Trophoblast cell (in vitro differentiated cells and primary cell): ENCODE measurements around the gene SERGEF.

ENCODE experiments used
- DNase-seq, 2 donors: peaks; one replicate each; pipeline ENCODE4 v3.0.0-alpha.2; 2016
- H2AFZ ChIP-seq: 2 replicates; pipeline ENCODE4 v1.6.1; 2013; ENCODE audit warnings: low read length, moderate library complexity, mild to moderate bottlenecking; ENCODE audit not compliant: insufficient read depth, poor library complexity
- H2AK5ac ChIP-seq: 2 replicates; pipeline ENCODE4 v1.6.1; 2013; ENCODE audit warnings: mild to moderate bottlenecking, low read length
- H2BK120ac ChIP-seq: 2 replicates; pipeline ENCODE4 v1.6.1; 2013; ENCODE audit warnings: low read length, mild to moderate bottlenecking, moderate library complexity; ENCODE audit not compliant: insufficient read depth, poor library complexity
- H2BK12ac ChIP-seq: 2 replicates; pipeline ENCODE4 v1.6.1; 2013; ENCODE audit warnings: mild to moderate bottlenecking, low read length, moderate library complexity
- H2BK5ac ChIP-seq: 2 replicates; pipeline ENCODE4 v1.6.1; 2013; ENCODE audit warnings: low read length, low read depth, moderate library complexity, mild to moderate bottlenecking; ENCODE audit not compliant: poor library complexity
- H3K14ac ChIP-seq: 2 replicates; pipeline ENCODE4 v1.6.1; 2013; ENCODE audit warnings: mild to moderate bottlenecking, low read length
- H3K18ac ChIP-seq: 2 replicates; pipeline ENCODE4 v1.6.1; 2013; ENCODE audit warnings: mild to moderate bottlenecking, low read length
- H3K23ac ChIP-seq: 2 replicates; pipeline ENCODE4 v1.6.1; 2013; ENCODE audit warnings: low read length
- H3K27ac ChIP-seq: 2 replicates; pipeline ENCODE4 v1.5.1; 2013; ENCODE audit warnings: low read depth, mild to moderate bottlenecking, inconsistent platforms, low read length, moderate library complexity
- H3K27me3 ChIP-seq: 2 replicates; pipeline ENCODE4 v1.6.1; 2013; ENCODE audit warnings: inconsistent platforms, mild to moderate bottlenecking, low read length, moderate library complexity; ENCODE audit not compliant: insufficient read depth
- H3K36me3 ChIP-seq, 2 experiments: 1 replicate in 1 of 2; 2 replicates in 1 of 2; pipeline ENCODE4 v1.6.1; 2013; ENCODE audit warnings: low read length in 2 of 2, mild to moderate bottlenecking in 2 of 2, moderate library complexity in 1 of 2; ENCODE audit not compliant: insufficient read depth in 2 of 2, control insufficient read depth in 1 of 2
- H3K4ac ChIP-seq: 2 replicates; pipeline ENCODE4 v1.6.1; 2013; ENCODE audit warnings: low read depth, mild to moderate bottlenecking, low read length, moderate library complexity
- H3K4me1 ChIP-seq, 2 experiments: 1 replicate in 1 of 2; 2 replicates in 1 of 2; pipeline ENCODE4 v1.6.1; 2013; ENCODE audit warnings: low read length in 2 of 2, mild to moderate bottlenecking in 2 of 2, moderate library complexity in 1 of 2; ENCODE audit not compliant: insufficient read depth in 2 of 2, control insufficient read depth in 1 of 2
- H3K4me2 ChIP-seq: 2 replicates; pipeline ENCODE4 v1.6.1; 2013; ENCODE audit warnings: inconsistent platforms, mild to moderate bottlenecking, low read length, moderate library complexity
- H3K4me3 ChIP-seq: 2 replicates; pipeline ENCODE4 v1.5.1; 2013; ENCODE audit warnings: mild to moderate bottlenecking, low read depth, low read length, inconsistent platforms
- H3K79me1 ChIP-seq: one replicate; pipeline ENCODE4 v1.6.1; 2013; ENCODE audit warnings: low read length
- H3K79me2 ChIP-seq: 2 replicates; pipeline ENCODE4 v1.6.1; 2013; ENCODE audit warnings: low read length, mild to moderate bottlenecking; ENCODE audit not compliant: control insufficient read depth, insufficient read depth, poor library complexity
- H3K9ac ChIP-seq: 2 replicates; pipeline ENCODE4 v1.6.1; 2013; ENCODE audit warnings: mild to moderate bottlenecking, low read length
- H3K9me3 ChIP-seq: 2 replicates; pipeline ENCODE4 v1.6.1; 2013; ENCODE audit warnings: low read depth, mild to moderate bottlenecking, control low read depth, inconsistent platforms, low read length; ENCODE audit not compliant: insufficient read depth
- H4K12ac ChIP-seq: 2 replicates; pipeline ENCODE4 v1.6.1; 2013; ENCODE audit warnings: low read depth, mild to moderate bottlenecking, low read length, moderate library complexity
- H4K8ac ChIP-seq: 2 replicates; pipeline ENCODE4 v1.6.1; 2013; ENCODE audit warnings: low read depth, mild to moderate bottlenecking, low read length, moderate library complexity
- H4K91ac ChIP-seq: one replicate; pipeline ENCODE4 v1.6.1; 2013; ENCODE audit warnings: low read depth, mild to moderate bottlenecking, low read length, moderate library complexity
- WGBS: extraction: QIAGEN DNeasy Blood & Tissue Kit; methylation state at CpG from one replicate; pipeline ENCODE4 v1.1.7; 2013; ENCODE audit warnings: missing lambda C conversion rate; ENCODE audit not compliant: insufficient read length, insufficient coverage; ENCODE audit errors: extremely low coverage; 5-methylcytosine and 5-hydroxymethylcytosine counted together

SERGEF gene

GRCh38 chr11:17922416-17922788, 90.4 kb downstream of the SERGEF start:
- H3K4me3 ChIP-seq: no peak overlapping the region
- H3K4me1 ChIP-seq: peaks cover 3 to 8% of the 10 kb centered on the region in 2 experiments
- H3K36me3 ChIP-seq: no peaks in the 10 kb centered on the region
- no peak overlapping the region for H3K18ac ChIP-seq
- H3K79me1 ChIP-seq: no peaks in the 10 kb centered on the region
- H4K12ac ChIP-seq: no peak overlapping the region
- no peak for DNase-seq
- no peak overlapping the region for H4K8ac ChIP-seq
- no peak overlapping the region for H3K4ac ChIP-seq
- no peak overlapping the region for H4K91ac ChIP-seq
- no peak overlapping the region for H2BK5ac ChIP-seq
- no peak overlapping the region for H2BK120ac ChIP-seq
- H3K9me3 ChIP-seq: no peaks in the 10 kb centered on the region
- H3K4me2 ChIP-seq: no peak overlapping the region
- no peak overlapping the region for H3K23ac ChIP-seq
- WGBS: no CpG with 5 or more reads among the region's 2 CpGs
- no peak overlapping the region for H2AK5ac ChIP-seq
- no peak overlapping the region for H2AFZ ChIP-seq
- H3K27me3 ChIP-seq: no peaks in the 10 kb centered on the region
- no peak overlapping the region for H3K9ac ChIP-seq
- H3K14ac ChIP-seq: no peak overlapping the region
- no peak overlapping the region for H3K27ac ChIP-seq
- H2BK12ac ChIP-seq: no peak overlapping the region
- no peaks in the 10 kb centered on the region for H3K79me2 ChIP-seq

GRCh38 chr11:17921659-17922415, 91.0 kb downstream of the SERGEF start:
- Histone ChIP-seq H3K14ac (no peak overlapping the region), H2AFZ (no peak overlapping the region), H3K27ac (no peak overlapping the region), H3K4ac (no peak overlapping the region), H2AK5ac (no peak overlapping the region), H4K8ac (no peak overlapping the region), H3K79me1 (no peaks in the 10 kb centered on the region), H2BK5ac (no peak overlapping the region), H3K27me3 (no peaks in the 10 kb centered on the region), H3K4me2 (no peak overlapping the region), H3K4me3 (no peak overlapping the region), H3K18ac (no peak overlapping the region), H3K23ac (no peak overlapping the region), H3K36me3 (no peaks in the 10 kb centered on the region), H3K4me1 (peaks cover 3 to 8% of the 10 kb centered on the region in 2 experiments), H3K9ac (no peak overlapping the region), H2BK120ac (no peak overlapping the region), H4K91ac (no peak overlapping the region), H2BK12ac (no peak overlapping the region), H4K12ac (no peak overlapping the region), H3K9me3 (no peaks in the 10 kb centered on the region), H3K79me2 (no peaks in the 10 kb centered on the region)
- DNase-seq: peak in 1 of 2 donors; percentile 31
- no CpG with 5 or more reads among the region's 4 CpGs for WGBS

GRCh38 chr11:17918049-17918605, 94.7 kb downstream of the SERGEF start:
- Histone ChIP-seq H3K4ac (no peak overlapping the region), H3K18ac (no peak overlapping the region)
- WGBS: no CpG with 5 or more reads among the region's 1 CpG

GRCh38 chr11:17917556-17917955, 95.3 kb downstream of the SERGEF start:
- WGBS: no CpG with 5 or more reads among the region's 3 CpGs
- no peak overlapping the region for H3K14ac ChIP-seq
- H3K4me3 ChIP-seq: no peak overlapping the region

More at GRCh38 chr11:17918049-17918605, 94.7 kb downstream of the SERGEF start:
- no peak overlapping the region for H3K4me2 ChIP-seq
- no peak overlapping the region for H2BK120ac ChIP-seq
- no peak overlapping the region for H2BK12ac ChIP-seq
- no peaks in the 10 kb centered on the region for H3K36me3 ChIP-seq
- no peak overlapping the region for H4K8ac ChIP-seq
- no peak overlapping the region for H3K23ac ChIP-seq
- H3K4me1 ChIP-seq: peaks cover 2 to 4% of the 10 kb centered on the region in 2 experiments
- no peaks in the 10 kb centered on the region for H3K9me3 ChIP-seq
- no peaks in the 10 kb centered on the region for H3K27me3 ChIP-seq
- no peak overlapping the region for H4K12ac ChIP-seq
- H3K14ac ChIP-seq: no peak overlapping the region
- H3K9ac ChIP-seq: no peak overlapping the region
- H4K91ac ChIP-seq: no peak overlapping the region
- H3K4me3 ChIP-seq: no peak overlapping the region
- H2AK5ac ChIP-seq: no peak overlapping the region
- H2AFZ ChIP-seq: no peak overlapping the region
- no peak overlapping the region for H3K27ac ChIP-seq
- no peak overlapping the region for H2BK5ac ChIP-seq
- no peaks in the 10 kb centered on the region for H3K79me1 ChIP-seq
- peak; percentile 23 to 70 for DNase-seq
- no peaks in the 10 kb centered on the region for H3K79me2 ChIP-seq

More at GRCh38 chr11:17917556-17917955, 95.3 kb downstream of the SERGEF start:
- Histone ChIP-seq H2BK120ac (no peak overlapping the region), H3K27me3 (no peaks in the 10 kb centered on the region), H3K36me3 (no peaks in the 10 kb centered on the region), H2AFZ (no peak overlapping the region), H2BK5ac (no peak overlapping the region), H3K79me2 (no peaks in the 10 kb centered on the region), H3K9ac (no peak overlapping the region), H3K23ac (no peak overlapping the region), H4K91ac (no peak overlapping the region), H3K4ac (no peak overlapping the region), H3K9me3 (no peaks in the 10 kb centered on the region), H4K12ac (no peak overlapping the region), H4K8ac (no peak overlapping the region), H3K79me1 (no peaks in the 10 kb centered on the region), H3K4me1 (no peaks in the 10 kb centered on the region), H2AK5ac (no peak overlapping the region), H3K18ac (no peak overlapping the region), H3K4me2 (no peak overlapping the region), H2BK12ac (no peak overlapping the region), H3K27ac (no peak overlapping the region)
- DNase-seq: peak; percentile 76 to 95
